HCEC 1CT (cell line): ENCODE measurements around the gene KBTBD8.

Experiments
- DNase-seq: peaks from one replicate; pipeline ENCODE4 v3.0.0-alpha.2; 2017

The KBTBD8 gene

GRCh38 chr3:67044955-67045354 lies 46.8 kb downstream of the KBTBD8 start:
- no peak for DNase-seq

DNA sequence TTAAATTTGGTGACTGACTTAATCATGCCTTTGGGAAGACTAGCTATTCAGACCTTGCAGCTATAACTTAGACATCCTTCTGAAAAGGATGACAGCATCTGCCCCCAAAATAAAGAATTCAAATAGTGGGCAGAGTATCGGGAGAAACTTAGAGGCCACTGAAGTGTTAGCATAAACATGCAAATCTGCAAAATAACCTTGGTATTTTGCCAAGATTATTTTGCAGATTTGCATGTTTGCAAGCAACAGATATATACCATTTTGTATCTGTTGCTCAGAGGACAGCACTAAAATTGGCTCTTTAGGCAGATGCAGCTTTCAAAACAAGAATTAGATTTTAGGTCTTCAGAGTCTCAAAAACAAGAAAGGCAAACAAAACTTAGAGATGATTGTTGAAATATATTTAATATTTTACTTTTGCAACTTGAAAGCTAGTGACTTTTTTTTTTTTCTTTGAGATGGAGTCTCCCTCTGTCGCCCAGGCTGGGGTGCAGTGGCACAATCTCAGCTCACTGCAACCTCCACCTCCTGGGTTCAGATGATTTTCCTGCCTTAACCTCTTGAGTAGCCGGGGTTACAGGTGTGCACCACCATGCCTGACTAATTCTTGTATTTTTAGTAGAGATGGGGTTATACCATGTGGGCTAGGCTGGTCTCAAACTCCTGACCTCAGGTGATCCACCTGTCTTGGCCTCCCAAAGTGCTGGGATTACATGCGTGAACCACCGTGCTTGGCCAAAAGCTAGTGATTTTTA lies 47.8 kb downstream of the KBTBD8 start:
- no peak for DNase-seq

DNA sequence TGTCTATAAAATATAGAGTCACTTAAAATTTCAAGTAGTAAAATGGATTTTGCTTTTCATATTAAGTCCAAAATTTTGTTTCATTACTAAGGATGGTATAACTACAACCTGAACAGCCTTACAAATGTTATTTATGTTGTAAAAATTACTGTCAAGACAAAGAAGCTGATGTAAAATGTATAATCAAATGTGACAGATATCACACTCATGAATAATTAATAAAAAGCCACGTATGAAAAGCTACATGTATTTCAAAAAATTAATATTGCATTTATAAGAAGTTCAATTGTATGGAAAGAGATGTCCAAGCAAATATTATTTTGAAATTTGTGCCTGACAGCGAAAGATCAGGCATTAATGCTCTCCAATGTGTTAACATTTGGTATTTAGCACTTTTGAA lies 48.9 kb downstream of the KBTBD8 start:
- no peak for DNase-seq

DNA sequence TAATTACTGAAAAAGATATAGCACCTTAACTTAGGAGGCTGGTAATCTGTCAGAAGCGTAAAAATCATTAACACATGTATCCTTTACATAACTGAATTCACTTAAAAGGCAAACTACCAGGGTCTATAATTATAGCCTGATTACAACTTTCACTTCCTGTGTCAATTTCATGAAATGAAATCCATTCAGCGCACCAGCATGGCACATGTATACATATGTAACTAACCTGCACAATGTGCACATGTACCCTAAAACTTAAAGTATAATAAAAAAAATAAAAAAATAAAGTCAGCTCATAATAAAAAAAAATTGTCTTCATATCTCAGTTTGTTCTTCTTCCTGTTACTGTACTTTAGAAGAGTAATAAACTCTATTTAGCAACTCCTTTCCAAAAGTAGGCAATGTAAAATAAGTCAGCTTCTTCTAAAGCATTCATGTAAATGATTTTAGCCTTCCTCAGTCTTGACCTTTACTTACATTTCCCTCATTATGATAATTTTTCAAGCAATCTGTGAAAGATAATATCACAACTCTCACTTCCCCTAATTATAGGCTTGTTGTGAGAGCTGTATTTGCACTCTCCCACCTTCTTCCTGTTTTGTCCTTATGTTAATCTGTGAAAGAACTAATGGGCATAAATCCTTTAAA lies 50.1 kb downstream of the KBTBD8 start:
- no peak for DNase-seq

GRCh38 chr3:67048715-67049074 lies 50.6 kb downstream of the KBTBD8 start:
- DNase-seq: no peak

DNA sequence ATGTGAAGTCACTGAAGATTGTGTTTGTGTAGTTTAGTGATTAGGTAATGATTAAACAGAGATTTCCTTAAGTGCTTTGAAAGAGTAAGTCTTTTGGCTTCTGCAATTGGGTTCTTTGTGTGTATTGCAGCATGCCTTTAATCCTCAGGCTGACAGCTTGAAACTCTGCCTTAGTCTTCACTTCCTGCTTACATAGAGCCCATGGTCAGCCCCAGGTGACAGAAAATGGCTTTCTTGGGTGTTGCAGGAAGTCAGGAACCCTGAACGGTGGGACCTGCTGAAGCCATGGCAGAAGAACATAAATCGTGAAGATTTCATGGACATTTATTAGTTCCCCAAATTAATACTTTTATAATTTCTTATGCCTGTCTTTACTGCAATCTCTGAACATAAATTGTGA lies 61.3 kb downstream of the KBTBD8 start:
- no peak for DNase-seq
